ENCODE data around the gene NPIPB6.

The NPIPB6 gene

GRCh38 chr16:28321700-28322411 is 41.5 kb downstream of the NPIPB6 start:
- no peak for DNase-seq

- DNase-seq: no peak
These were observed 42.6 kb downstream of the NPIPB6 start for GRCh38 chr16:28320741-28321140.

DNA sequence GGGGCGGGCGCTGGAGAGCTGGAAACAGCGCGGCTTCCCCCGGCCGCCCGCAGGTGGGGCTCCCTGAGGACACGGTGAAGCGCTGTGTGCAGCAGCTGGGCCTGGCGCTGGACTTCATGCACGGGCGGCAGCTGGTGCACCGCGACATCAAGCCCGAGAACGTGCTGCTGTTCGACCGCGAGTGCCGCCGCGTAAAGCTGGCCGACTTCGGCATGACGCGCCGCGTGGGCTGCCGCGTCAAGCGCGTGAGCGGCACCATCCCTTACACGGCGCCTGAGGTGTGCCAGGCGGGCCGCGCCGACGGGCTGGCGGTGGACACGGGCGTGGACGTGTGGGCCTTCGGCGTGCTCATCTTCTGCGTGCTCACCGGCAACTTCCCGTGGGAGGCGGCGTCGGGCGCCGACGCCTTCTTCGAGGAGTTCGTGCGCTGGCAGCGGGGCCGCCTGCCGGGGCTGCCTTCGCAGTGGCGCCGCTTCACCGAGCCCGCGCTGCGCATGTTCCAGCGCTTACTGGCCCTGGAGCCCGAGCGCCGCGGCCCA is 43.2 kb downstream of the NPIPB6 start:
- DNase-seq: no peak

- DNase-seq: no peak
These were observed 43.8 kb downstream of the NPIPB6 start for GRCh38 chr16:28319476-28320022.

- DNase-seq: no peak
These were observed 45.1 kb downstream of the NPIPB6 start for GRCh38 chr16:28318042-28318744.

GRCh38 chr16:28317040-28317880 is 46.0 kb downstream of the NPIPB6 start:
- DNase-seq: peak; percentile 14

DNA sequence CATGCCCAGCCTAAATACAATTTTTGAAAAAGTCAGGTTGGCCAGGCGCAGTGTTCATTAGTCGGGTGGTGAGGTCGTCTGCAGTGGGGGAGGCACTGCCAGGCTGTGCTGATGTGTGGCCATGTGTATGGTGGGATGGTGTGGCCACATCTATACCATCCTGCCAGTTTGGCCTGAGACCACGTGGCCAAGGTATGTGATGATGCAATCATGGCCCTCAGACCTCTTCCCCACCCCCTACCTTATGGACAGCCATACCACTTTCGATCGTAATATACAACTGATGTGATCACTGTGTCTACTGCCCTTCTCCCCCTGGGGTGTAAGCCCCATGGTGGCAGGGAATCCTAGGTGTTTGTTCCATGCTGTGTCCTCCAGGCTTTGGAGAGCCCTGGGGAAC is 47.3 kb downstream of the NPIPB6 start:
- no peak for DNase-seq

DNA sequence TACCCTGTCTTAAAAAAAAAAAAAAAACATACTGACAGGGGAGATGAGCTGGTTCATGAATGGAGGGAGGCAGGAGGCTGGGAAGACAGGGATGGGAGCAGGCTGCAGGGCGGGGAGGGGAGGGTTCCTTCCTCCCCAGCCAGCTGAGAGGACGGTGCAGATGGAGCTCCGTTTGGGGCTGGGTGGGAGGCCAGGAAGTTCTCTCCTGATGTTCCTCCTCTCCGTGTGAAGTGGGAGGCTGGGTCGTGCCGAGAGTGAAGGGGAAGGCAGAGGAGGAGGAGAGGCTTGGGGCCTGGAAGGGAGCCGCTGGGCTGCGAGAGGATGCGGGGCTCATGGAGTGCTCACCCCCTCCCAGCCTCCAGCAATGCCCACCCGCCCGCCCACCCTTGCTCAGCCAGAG is 49.7 kb downstream of the NPIPB6 start:
- DNase-seq: no peak

DNA sequence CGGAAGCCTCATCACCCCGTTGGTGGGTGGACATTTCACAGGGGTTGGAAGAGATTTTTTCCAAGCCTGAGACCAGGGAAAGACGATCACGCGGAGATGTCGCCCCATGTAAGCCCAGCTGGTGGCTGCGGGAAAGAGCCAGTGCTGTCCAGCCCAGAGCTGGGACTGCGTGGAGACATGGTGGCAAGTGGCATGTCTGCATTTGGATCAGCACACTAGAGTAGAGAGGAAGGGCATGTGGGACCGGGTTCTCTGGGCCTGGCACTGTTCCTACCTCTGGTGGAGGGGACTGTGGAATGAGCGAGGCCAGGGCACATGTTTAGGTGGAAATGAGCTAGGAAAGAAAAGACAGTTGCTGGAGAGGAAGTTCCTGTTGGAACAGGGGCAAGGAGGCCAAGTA is 51.0 kb downstream of the NPIPB6 start:
- no peak for DNase-seq

- DNase-seq: no peak
These were observed 51.4 kb downstream of the NPIPB6 start for GRCh38 chr16:28311913-28312312.

DNA sequence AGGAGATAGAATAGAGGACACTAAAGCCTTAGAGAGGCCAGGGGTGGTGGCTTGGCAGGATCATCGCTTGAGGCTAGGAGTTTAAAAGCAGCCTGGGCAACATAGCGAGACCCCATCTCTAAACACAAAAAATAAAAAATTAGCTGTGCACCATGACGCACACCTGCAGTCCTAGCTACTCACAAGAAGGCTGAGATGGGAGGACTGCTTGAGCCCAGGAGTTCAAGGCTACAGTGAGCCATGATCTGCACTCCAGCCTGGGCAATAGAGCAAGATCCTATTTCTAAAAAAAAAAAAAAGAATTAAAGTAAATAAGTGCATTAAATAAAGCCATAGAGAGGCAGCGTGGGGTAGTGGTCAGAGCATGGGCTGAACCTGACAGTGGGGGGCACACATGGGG is 51.9 kb downstream of the NPIPB6 start:
- no peak for DNase-seq

GRCh38 chr16:28310796-28311195 is 52.5 kb downstream of the NPIPB6 start:
- no peak for DNase-seq

DNA sequence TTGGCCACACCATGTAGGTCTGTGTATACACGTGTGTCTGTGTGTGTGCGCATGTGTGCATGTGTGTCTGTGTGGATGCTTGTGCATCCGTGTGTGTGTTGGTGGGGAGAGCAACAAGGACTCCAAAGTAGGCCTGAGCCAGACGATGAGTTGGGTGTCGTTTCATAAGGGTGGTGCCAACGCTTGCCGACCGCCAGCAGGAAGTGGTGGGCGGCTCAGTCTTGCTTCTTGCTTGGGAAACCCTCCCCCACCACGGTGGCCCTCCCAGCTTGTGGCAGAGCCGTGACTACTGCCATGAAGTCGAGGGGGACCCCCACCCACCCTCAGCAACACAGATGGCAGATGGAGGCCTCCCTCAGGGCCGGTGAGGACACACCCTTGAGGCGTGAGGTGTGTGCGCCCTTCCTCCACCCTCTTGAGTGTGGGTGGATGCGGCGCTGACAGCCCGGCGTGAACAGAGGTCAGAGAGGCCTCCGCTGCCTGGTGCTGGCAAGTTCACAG is 53.4 kb downstream of the NPIPB6 start:
- DNase-seq: peak; percentile 36

- no peak for DNase-seq
These were observed 54.3 kb downstream of the NPIPB6 start for GRCh38 chr16:28308794-28309584.

DNA sequence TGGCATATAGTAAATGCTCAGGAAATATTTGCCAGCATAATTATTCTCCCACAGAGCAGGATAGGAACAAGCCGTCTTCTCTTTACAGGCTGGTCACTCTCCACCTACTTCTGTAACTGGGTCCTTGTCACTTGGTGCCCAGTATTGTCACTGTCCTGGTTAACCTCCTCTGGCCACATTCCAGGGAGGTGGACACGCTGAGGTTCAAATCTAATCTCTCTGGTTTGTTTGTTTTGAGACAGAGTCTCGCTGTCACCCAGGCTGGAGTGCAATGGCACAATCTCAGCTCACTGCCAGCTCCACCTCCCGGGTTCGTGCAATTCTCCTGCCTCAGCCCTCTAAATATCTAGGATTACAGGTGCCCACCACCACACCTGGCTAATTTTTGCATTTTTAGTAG is 55.4 kb downstream of the NPIPB6 start:
- no peak for DNase-seq

DNA sequence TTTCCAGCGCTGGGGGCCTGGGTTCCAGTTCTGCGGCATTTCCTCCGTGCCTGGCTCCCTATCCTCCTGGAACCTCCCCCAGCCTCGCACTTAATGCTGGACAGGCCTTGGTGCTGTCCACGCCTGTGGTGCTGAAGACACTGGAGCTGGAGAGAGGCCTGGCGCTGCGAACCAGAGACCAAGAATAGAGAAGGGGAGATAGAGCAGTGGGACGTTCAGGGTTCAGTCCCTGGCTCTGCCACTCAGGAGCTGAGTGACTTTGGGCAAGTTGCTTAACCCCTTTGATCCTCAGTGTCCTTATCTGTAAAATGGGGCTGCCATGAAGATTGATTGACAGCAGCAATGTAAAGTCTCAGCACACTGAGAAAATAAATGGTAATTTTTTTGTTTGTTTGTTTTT is 59.1 kb downstream of the NPIPB6 start:
- no peak for DNase-seq

- DNase-seq: no peak
These were observed 60.2 kb downstream of the NPIPB6 start for GRCh38 chr16:28303132-28303531.

DNA sequence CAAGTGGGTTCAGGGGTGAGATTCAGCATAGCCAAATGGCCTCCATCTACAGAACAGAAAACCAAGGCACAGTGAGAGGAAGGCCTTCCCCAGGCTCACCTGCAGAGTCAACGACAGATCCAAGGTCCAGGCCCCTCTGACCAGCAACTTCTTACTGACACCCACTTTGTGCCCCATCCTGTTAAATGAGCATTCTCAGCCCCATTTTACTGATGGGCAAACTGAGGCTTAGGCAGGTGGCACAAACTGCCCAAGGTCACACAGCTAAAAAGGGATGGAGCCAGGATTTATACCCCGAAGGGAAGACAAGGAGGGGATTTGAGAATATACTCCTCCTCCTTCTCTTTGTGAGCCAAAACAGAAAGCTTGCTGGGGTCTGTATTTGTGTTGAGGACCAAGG is 61.7 kb downstream of the NPIPB6 start:
- no peak for DNase-seq

DNA sequence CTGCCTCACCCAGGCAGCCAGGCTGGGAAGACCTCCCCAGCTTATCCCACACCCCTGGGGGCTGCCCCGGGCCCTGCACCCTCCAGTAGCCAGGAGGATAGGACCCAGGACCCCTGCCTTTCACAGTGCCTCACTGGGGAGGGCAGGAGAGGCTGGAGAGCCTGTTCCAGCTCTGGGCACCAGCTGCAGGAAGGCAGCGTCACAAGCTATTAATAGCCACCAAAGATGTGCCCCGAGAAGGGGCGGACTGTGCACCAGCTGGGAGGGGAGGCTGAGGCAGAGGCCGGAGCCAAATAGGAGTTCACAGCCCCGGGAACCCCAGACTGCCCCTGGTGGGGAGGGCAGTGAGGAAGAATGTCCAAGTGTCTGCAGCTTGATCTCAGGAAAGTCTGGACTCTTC is 62.2 kb downstream of the NPIPB6 start:
- DNase-seq: no peak

DNA sequence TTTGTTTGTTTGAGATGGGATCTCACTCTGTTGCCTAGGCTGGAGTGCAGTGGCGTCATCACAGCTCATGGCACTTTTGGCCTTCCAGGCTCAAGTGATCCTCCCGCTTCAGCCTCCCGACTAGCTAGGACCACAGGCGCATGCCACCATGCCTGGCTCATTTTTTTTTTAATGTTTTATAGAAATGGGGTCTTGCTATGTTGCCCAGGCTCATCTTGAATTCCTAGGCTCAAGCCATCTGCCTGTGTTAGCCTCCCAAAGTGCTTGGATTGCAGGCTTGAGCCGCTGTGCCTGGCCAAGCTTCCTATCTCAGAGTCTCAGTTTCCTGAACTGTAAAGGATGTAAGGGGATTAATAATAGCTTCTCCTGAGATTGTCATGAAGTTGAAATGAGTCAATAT is 63.0 kb downstream of the NPIPB6 start:
- no peak for DNase-seq

- no peak for DNase-seq
These were observed 64.8 kb downstream of the NPIPB6 start for GRCh38 chr16:28298511-28298878.

All from NCI-H2171 treated with DMSO at 0.1 percent for 48 hours (cell line).